Measurements from ENCODE around the gene GNG3. TPM values are rescaled to one million over a fixed set of nuclear protein-coding genes. Genes with fewer than 3 reads are reported as not detected.
"Not testable (repeated sequence)": the region's sequence is repeated elsewhere in the genome, so short reads cannot be mapped to it uniquely, and the experiment has no call there.

Gene GNG3
- total RNA-seq, 6 experiments from 2014 or later: not detected

DNA sequence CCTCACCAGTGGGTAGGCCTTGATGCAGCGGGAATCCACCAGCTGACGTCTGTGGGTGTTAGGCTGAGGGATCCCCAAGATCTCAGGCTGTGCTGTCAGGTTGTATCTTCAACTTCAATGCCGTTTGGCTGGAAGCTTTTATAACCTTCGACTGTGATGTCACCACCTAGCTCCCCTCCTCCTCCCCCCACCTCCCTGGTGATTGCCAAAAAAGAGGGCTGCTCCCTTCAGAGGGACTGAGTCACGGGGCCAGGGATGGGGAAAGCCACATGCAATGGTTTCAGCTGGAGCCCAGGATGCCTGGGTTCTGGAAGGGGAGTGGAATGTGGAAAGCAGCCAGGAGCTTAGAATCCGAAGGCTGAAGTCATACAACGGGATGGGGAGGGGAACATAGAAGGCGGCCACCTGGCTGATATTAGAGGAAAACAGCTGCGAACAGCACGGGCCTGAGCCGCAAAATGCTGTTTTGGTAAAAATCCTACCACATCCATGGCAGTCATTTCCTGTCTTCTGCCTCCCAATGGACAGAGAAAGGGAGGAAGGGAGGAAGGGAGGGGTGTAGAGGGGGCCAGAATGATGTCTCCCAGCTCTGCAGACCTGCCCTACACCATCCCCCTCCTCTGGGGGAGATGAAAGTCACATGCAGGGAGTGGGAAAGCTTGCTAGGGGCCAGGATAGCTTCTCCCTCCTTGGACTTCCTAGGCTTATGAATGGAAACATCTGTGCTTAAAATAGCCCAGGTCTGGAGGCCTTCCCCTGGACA lies 17.9 kb upstream of the GNG3 start, which contains the start of gene LRRN4CL:
LRRN4CL (minus strand) TSS at position 110 of the 763 bp plus-strand sequence. CDS start 1,022 bp downstream, outside the sequence.
- intact Hi-C loops (cut with DNase I): no loop called here
- no peak within 1 kb of the TSS for H3K27ac ChIP-seq
- H3K4me3 ChIP-seq: no peak within 1 kb of the TSS
- H3K4me1 ChIP-seq: peaks cover 0 to 6% (median 0%) of the 10 kb centered on the region in 4 donors
- H3K27me3 ChIP-seq: no peaks in the 10 kb centered on the region
- no peak for ATAC-seq
- DNase-seq: no peak
- no peak for TF ChIP-seq POLR2A (IDR thresholded peaks at IDR 0.05)
- TF ChIP-seq, protein P1, sequence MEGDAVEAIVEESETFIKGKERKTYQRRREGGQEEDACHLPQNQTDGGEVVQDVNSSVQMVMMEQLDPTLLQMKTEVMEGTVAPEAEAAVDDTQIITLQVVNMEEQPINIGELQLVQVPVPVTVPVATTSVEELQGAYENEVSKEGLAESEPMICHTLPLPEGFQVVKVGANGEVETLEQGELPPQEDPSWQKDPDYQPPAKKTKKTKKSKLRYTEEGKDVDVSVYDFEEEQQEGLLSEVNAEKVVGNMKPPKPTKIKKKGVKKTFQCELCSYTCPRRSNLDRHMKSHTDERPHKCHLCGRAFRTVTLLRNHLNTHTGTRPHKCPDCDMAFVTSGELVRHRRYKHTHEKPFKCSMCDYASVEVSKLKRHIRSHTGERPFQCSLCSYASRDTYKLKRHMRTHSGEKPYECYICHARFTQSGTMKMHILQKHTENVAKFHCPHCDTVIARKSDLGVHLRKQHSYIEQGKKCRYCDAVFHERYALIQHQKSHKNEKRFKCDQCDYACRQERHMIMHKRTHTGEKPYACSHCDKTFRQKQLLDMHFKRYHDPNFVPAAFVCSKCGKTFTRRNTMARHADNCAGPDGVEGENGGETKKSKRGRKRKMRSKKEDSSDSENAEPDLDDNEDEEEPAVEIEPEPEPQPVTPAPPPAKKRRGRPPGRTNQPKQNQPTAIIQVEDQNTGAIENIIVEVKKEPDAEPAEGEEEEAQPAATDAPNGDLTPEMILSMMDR (IDR thresholded peaks at IDR 0.05): no peak
- peaks cover 0 to 30% (median 5%) of the 10 kb centered on the region in 4 donors for H3K36me3 ChIP-seq
- WGBS (ENCODE audit: insufficient coverage, low coverage, low lambda C conversion rate, missing lambda C conversion rate): 45% methylated on average over 9 of the region's 11 CpGs
- H3K9me3 ChIP-seq: no peaks in the 10 kb centered on the region

DNA sequence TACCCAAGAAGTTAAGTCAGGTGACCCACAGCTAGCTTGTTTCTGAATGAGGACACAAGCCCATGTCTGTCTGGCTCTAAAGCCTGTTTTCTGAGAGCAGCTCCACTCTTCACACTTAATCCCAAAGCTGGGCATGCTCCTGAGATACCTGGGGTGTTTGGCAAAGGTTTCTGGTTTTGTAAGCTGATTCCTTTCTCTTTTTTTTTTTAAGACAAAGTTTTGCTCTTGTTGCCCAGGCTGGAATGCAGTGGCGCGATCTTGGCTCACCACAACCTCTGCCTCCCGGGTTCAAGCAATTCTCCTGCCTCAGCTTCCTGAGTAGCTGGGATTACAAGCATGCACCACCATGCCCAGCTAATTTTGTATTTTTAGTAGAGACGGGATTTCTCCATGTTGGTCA lies 13.9 kb upstream of the GNG3 start:
- H3K27ac ChIP-seq; H3K4me3 ChIP-seq; H3K27me3 ChIP-seq; H3K9me3 ChIP-seq; intact Hi-C loops (cut with DNase I); DNase-seq; H3K4me1 ChIP-seq; ATAC-seq: not testable (repeated sequence)
- no CpG with 5 or more reads among the region's 4 CpGs for WGBS (ENCODE audit: insufficient coverage, low coverage, low lambda C conversion rate, missing lambda C conversion rate)
- peaks cover 0 to 30% (median 5%) of the 10 kb centered on the region in 4 donors for H3K36me3 ChIP-seq

DNA sequence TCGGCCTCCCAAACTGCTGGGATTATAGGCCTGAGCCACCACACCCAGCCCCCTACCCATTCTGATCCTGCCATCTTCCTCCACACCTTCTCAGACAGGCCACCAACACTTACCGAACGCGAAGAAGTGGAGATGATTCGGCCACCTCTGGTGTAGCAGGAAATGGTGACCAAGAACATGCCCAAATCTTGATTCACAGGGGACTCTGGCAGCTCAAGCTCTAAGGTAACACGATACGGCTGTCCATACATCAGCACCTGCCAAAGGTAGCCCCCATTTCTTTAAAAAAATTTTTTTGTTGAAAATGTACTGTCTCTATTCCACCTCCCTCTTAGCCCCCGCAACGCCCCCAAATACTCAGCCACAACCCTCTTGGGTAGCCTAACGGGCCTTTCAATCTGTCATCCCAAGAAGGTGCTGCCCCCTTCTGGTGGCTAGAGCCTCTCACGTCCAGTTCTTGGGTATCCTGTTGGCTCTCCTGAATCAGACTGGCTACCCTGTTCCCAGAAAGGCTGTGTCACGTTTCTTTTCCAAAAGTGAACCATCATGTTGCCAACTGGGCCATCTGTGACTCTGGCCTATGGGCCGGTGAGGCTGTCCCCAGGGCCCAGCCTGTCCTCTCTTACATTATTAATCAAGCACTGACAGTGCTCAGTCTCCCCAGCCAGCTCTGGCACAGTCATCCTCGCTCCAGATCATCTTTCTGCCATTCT lies 12.9 kb upstream of the GNG3 start:
- Histone ChIP-seq H3K36me3 (peaks cover 0 to 30% (median 5%) of the 10 kb centered on the region in 4 donors), H3K27me3 (no peaks in the 10 kb centered on the region), H3K9me3 (no peaks in the 10 kb centered on the region), H3K27ac (no peak overlapping the region), H3K4me3 (no peak overlapping the region), H3K4me1 (peaks cover 0 to 4% (median 0%) of the 10 kb centered on the region in 4 donors)
- WGBS (ENCODE audit: insufficient coverage, low coverage, low lambda C conversion rate, missing lambda C conversion rate): 50% methylated on average over 13 of the region's 14 CpGs
- intact Hi-C loops (cut with DNase I): no loop called here
- ATAC-seq (peak; percentile 93 to 95 (median 94)), DNase-seq (peak; percentile 76 to 80 (median 77))
- TF ChIP-seq POLR2A (IDR thresholded peaks at IDR 0.05): no peak
- TF ChIP-seq, protein P1 (IDR thresholded peaks at IDR 0.05): peak; percentile 63 to 86 (median 86)

DNA sequence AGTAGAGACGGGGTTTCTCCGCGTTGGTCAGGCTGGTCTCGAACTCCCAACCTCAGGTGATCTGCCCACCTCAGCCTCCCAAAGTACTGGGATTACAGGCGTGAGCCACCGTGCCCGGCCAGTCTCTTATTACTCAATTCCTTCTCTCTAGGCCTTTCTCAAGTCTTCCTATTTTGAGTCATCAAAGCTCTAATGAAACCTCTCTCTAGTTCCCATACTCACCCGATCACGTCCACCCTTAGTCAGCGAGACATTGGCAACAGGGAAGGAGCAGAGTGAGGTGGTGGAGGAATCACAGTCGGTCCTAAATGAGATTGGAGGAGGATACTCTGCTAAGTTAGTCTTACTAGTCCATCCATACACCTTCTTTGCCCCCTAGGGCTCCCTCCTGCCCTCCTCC lies 5.2 kb upstream of the GNG3 start:
- ATAC-seq (no peak), DNase-seq (no peak)
- TF ChIP-seq, protein P1 (IDR thresholded peaks at IDR 0.05): no peak
- TF ChIP-seq POLR2A (IDR thresholded peaks at IDR 0.05): no peak
- Histone ChIP-seq H3K4me3 (no peak overlapping the region), H3K27ac (no peak overlapping the region), H3K9me3 (no peaks in the 10 kb centered on the region), H3K36me3 (peaks cover 0 to 11% (median 0%) of the 10 kb centered on the region in 4 donors), H3K4me1 (peaks cover 0 to 16% (median 7%) of the 10 kb centered on the region in 4 donors), H3K27me3 (no peaks in the 10 kb centered on the region)
- WGBS (ENCODE audit: insufficient coverage, low coverage, low lambda C conversion rate, missing lambda C conversion rate): 82% methylated on average over 8 of the region's 11 CpGs
- intact Hi-C loops (cut with DNase I): no loop called here

DNA sequence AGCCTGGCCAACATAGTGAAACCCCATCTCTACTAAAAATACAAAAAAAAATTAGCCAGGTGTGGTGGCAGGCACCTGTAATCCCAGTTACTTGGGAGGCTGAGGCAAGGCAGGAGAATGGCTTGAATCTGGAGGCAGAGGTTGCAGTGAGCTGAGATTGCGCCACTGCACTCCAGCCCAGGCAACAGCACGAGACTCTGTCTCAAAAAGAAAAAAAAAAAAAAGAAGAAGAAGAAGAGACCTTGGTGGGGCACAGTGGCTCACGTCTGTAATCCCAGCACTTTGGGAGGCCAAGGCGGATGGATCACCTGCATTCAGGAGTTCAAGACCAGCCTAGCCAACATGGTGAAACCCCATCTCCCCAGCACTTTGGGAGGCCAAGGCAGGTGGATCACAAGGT lies 3.6 kb upstream of the GNG3 start:
- intact Hi-C loops (cut with DNase I); DNase-seq; H3K4me3 ChIP-seq; H3K9me3 ChIP-seq; H3K27me3 ChIP-seq; ATAC-seq; H3K27ac ChIP-seq: not testable (repeated sequence)
- H3K36me3 ChIP-seq: peaks cover 0 to 11% (median 0%) of the 10 kb centered on the region in 4 donors
- 63% methylated on average over 3 of the region's 4 CpGs for WGBS (ENCODE audit: insufficient coverage, low coverage, low lambda C conversion rate, missing lambda C conversion rate)
- peaks cover 0 to 20% (median 10%) of the 10 kb centered on the region in 4 donors for H3K4me1 ChIP-seq
